Ovary (tissue), 9 donors: ENCODE data around the gene MARCKSL1. TPM values are rescaled to one million over a fixed set of nuclear protein-coding genes. Genes with fewer than 3 reads are reported as not detected.
A peak's percentile ranks its signal among the peaks of the same experiment; 100 is the strongest.

ENCODE experiments used
- DNase-seq, 5 donors: peaks; one replicate each; pipeline ENCODE4 v3.0.0-alpha.2; 2019 to 2020
- H3K27ac ChIP-seq, 2 donors: fragments of 200-600 bp; one replicate each; pipeline versions ENCODE4 v1.5.1 to v1.8.0; 2019 to 2022
- H3K27me3 ChIP-seq: fragments of 200-600 bp; one replicate; pipeline ENCODE4 v1.8.0; 2022
- H3K36me3 ChIP-seq: fragments of 200-600 bp; sonication (generic); one replicate; pipeline ENCODE4 v1.5.1; 2019
- H3K4me1 ChIP-seq: one replicate; pipeline ENCODE4 v1.8.1; 2013; ENCODE audit warnings: mild to moderate bottlenecking, moderate library complexity; ENCODE audit not compliant: insufficient read depth
- H3K4me3 ChIP-seq: fragments of 200-600 bp; sonication (generic); one replicate; pipeline ENCODE4 v1.5.1; 2017
- H3K9me3 ChIP-seq, 2 donors: fragments of 200-600 bp in 1 of 2; sonication (generic) in 1 of 2; one replicate each; pipeline versions ENCODE4 v1.5.1 to v1.8.1; 2013 to 2019; ENCODE audit warnings: mild to moderate bottlenecking in 1 of 2, moderate library complexity in 1 of 2
- EP300 ChIP-seq: sonication (generic); formaldehyde crosslinking; IDR thresholded peaks from one replicate; pipeline ENCODE4 v1.6.1; 2017; ENCODE audit warnings: antibody characterized with exemption
- POLR2A ChIP-seq: fragments of 450-650 bp; IDR thresholded peaks from one replicate; pipeline ENCODE4 v1.6.1; 2017; ENCODE audit warnings: antibody characterized with exemption, mild to moderate bottlenecking, moderate library complexity
- WGBS, 3 donors: extraction: QIAGEN DNeasy Blood & Tissue Kit in 1 of 3; methylation state at CpG; one replicate each; pipeline versions ENCODE4 v1.1.5 to v1.1.7; 2013 to 2017; 5-methylcytosine and 5-hydroxymethylcytosine counted together
- intact Hi-C, 4 donors: fragments of 100-400 bp; cut with DNase I; formaldehyde crosslinking; loops; one replicate each; pipeline versions ENCODE4 v1.11.0 to v1.15.1; 2022 to 2023
- polyA plus RNA-seq, 2 donors: library from polyadenylated mRNA; stranded (reverse); fragments of 200-250 nt in 1 of 2; fragments of 350-450 nt in 1 of 2; fragmentation: Illumina TruSeq in 1 of 2; extraction: RNeasy Lipid Tissue Mini Kit (QIAGEN cat#74804) in 1 of 2; gene quantifications; one replicate each; pipeline ENCODE4 v1.2.3, GENCODE V29; 2013 to 2014
- total RNA-seq, 7 donors: library from RNA; depleted of rRNA in 2 of 7; stranded (reverse); fragments of >200 nt in 2 of 7; fragmentation: NEBNext Ultra II Directional in 3 of 7; extraction: Animal tissue kit (Norgen Biotek cat#: 25700) in 3 of 7; gene quantifications; one replicate each; pipeline versions ENCODE4 v1.1.0 to v1.2.4, GENCODE V29; 2016 to 2023
- TF ChIP-seq, protein P1 (sequence below), 3 donors: fragments of 450-650 bp in 2 of 3; fragments of 200-600 bp in 1 of 3; IDR thresholded peaks; one replicate each; pipeline versions ENCODE4 v1.5.1 to v1.8.0; 2016 to 2022; ENCODE audit warnings: antibody characterized with exemption in 3 of 3, mild to moderate bottlenecking in 1 of 3
- donor health status: DM: no; HTN: no; CAD: no; lungs with moderate emphysema.
- donor health status: DM: no; HTN: no; CAD: no.
- donor health status: Bipolar disorder and iron deficiency.
- donor health status: DM: yes; HTN: yes; CAD: no.
- donor health status: DM: no; HTN: no; CAD: no.
- donor health status: DM: yes; HTN: yes; CAD: no.

MARCKSL1 gene
- total and polyA plus RNA-seq, 9 donors = 105 to 667 (median 298) TPM

DNA sequence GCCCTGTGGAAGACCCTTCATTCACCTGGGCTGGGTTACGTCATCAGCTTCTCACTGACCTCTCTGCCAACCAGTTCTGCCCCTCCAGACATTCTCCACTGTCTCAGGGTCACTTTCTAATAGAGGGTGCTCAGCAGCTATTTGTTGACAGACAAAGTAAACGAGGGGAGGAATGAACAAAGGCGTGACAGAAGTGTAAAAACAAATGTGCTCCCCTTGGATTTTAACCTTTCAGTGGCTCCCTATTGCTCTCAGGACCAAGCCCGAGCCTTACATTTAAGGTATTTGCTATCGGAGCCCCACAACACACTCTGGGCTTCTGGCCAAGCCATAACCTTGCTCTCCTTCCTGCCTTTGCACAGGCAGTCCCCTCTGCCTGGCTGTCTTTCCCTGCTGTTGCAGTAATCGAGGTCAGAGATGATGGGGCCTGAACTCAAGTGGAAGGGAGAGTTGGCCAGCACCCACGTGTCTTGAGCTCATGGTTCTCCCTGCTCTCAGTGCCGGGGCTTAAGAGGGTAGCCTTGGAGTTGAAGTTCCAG, 9.3 kb upstream of the MARCKSL1 start:
- intact Hi-C loops = no loop called here
- 18 to 24% (median 20%) methylated on average over 8 of the region's 8 CpGs for WGBS, 3 donors
- DNase-seq = peak; percentile 73 to 87 (median 83)

GRCh38 chr1:32342704-32343103, 6.7 kb upstream of the MARCKSL1 start:
- no peak overlapping the region for H3K27ac ChIP-seq
- H3K9me3 ChIP-seq = no peaks in the 10 kb centered on the region
- H3K36me3 ChIP-seq = no peaks in the 10 kb centered on the region
- TF ChIP-seq EP300 (no peak), POLR2A (no peak)
- TF ChIP-seq, protein P1, sequence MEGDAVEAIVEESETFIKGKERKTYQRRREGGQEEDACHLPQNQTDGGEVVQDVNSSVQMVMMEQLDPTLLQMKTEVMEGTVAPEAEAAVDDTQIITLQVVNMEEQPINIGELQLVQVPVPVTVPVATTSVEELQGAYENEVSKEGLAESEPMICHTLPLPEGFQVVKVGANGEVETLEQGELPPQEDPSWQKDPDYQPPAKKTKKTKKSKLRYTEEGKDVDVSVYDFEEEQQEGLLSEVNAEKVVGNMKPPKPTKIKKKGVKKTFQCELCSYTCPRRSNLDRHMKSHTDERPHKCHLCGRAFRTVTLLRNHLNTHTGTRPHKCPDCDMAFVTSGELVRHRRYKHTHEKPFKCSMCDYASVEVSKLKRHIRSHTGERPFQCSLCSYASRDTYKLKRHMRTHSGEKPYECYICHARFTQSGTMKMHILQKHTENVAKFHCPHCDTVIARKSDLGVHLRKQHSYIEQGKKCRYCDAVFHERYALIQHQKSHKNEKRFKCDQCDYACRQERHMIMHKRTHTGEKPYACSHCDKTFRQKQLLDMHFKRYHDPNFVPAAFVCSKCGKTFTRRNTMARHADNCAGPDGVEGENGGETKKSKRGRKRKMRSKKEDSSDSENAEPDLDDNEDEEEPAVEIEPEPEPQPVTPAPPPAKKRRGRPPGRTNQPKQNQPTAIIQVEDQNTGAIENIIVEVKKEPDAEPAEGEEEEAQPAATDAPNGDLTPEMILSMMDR (IDR thresholded peaks at IDR 0.05) = no peak
- 93 to 96% (median 93%) methylated on average over 10 of the region's 10 CpGs for WGBS, 3 donors
- DNase-seq = no peak
- H3K4me1 ChIP-seq = peaks cover 1% of the 10 kb centered on the region
- no peak overlapping the region for H3K4me3 ChIP-seq
- intact Hi-C loops = no loop called here
- no peaks in the 10 kb centered on the region for H3K27me3 ChIP-seq

More for the DNA sequence above, 9.3 kb upstream of the MARCKSL1 start:
- Histone ChIP-seq H3K4me3 (no peak overlapping the region), H3K27ac (peak overlapping the region; percentile 37 to 77), H3K27me3 (no peaks in the 10 kb centered on the region), H3K36me3 (no peaks in the 10 kb centered on the region), H3K4me1 (peaks cover 1% of the 10 kb centered on the region), H3K9me3 (no peaks in the 10 kb centered on the region)
- TF ChIP-seq POLR2A = no peak

DNA sequence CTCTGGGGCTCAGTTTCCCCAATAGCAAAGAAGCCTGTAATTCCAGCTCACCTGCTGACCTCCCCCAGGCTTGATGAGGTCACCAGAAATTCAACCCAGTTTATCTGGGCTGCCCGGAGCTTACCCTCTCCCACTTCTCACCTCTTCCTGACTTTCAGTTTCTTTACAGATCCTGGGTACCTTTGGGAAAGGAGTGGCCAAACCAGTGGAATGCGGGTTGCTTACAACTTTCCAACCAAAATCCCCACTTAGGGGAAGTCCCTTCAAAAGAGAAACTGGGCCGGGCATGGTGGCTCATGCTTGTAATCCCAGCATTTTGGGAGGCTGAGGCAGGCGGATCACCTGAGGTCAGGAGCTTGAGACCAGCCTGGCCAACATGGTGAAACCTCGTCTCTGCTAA, 5.9 kb upstream of the MARCKSL1 start:
- intact Hi-C loops = no loop called here
- Histone ChIP-seq H3K36me3 (no peaks in the 10 kb centered on the region), H3K4me1 (peaks cover 1% of the 10 kb centered on the region), H3K27me3 (no peaks in the 10 kb centered on the region), H3K27ac (peak overlapping the region; percentile 38 to 40), H3K9me3 (no peaks in the 10 kb centered on the region), H3K4me3 (no peak overlapping the region)
- 59 to 69% (median 66%) methylated on average over 5 of the region's 5 CpGs for WGBS, 3 donors
- no peak for TF ChIP-seq POLR2A
- no peak for TF ChIP-seq EP300
- TF ChIP-seq, protein P1 (IDR thresholded peaks at IDR 0.05) = no peak
- DNase-seq = peak in 1 of 5 donors; percentile 32

GRCh38 chr1:32341186-32341757, 5.2 kb upstream of the MARCKSL1 start:
- Histone ChIP-seq H3K27me3 (no peaks in the 10 kb centered on the region), H3K27ac (peak overlapping the region in 1 of 2 donors; percentile 40), H3K4me1 (peaks cover 5% of the 10 kb centered on the region), H3K9me3 (no peaks in the 10 kb centered on the region), H3K36me3 (no peaks in the 10 kb centered on the region), H3K4me3 (no peak overlapping the region)
- intact Hi-C loops = no loop called here
- WGBS, 3 donors = 79 to 84% (median 82%) methylated on average over 11 of the region's 11 CpGs
- peak in 2 of 5 donors; percentile 43 to 61 for DNase-seq
- TF ChIP-seq EP300 (no peak), POLR2A (no peak)
- TF ChIP-seq, protein P1 (IDR thresholded peaks at IDR 0.05) = no peak

GRCh38 chr1:32339363-32339978, 3.4 kb upstream of the MARCKSL1 start:
- DNase-seq = peak in 1 of 5 donors; percentile 14
- intact Hi-C loops = no loop called here
- Histone ChIP-seq H3K4me3 (no peak overlapping the region), H3K27ac (no peak overlapping the region), H3K36me3 (no peaks in the 10 kb centered on the region), H3K4me1 (peaks cover 3% of the 10 kb centered on the region), H3K9me3 (no peaks in the 10 kb centered on the region), H3K27me3 (no peaks in the 10 kb centered on the region)
- TF ChIP-seq POLR2A = no peak
- TF ChIP-seq, protein P1 (IDR thresholded peaks at IDR 0.05) = no peak
- TF ChIP-seq EP300 = no peak
- WGBS, 3 donors = 64 to 81% (median 77%) methylated on average over 5 of the region's 5 CpGs
